Bronchial epithelial cell (primary cell): Measurements from ENCODE around the gene NR6A1. TPM values are rescaled to one million over a fixed set of nuclear protein-coding genes. Genes with fewer than 3 reads are reported as not detected.

Experiments
- DNase-seq: peaks from one replicate; pipeline ENCODE4 v3.0.0-alpha.2; 2010; ENCODE audit warnings: low read depth
- FAIRE-seq: peaks from 2 replicates; lab custom pipeline; 2011; peaks lifted over from hg19 to GRCh38; lab: Jason Lieb, UNC
- H3K27me3 ChIP-seq: 2 replicates; pipeline ENCODE4 v1.5.1; 2011; ENCODE audit warnings: low read length; ENCODE audit not compliant: control insufficient read depth, insufficient read depth
- H3K36me3 ChIP-seq: 2 replicates; pipeline ENCODE4 v1.5.1; 2011; ENCODE audit warnings: low read length; ENCODE audit not compliant: control insufficient read depth, insufficient read depth
- H3K4me3 ChIP-seq: 2 replicates; pipeline ENCODE4 v1.5.1; 2011; ENCODE audit warnings: mild to moderate bottlenecking, low read depth, low read length, control low read depth
- total RNA-seq: library from RNA; depleted of rRNA; stranded (reverse); fragments of >200 nt; gene quantifications from 2 replicates; pipeline ENCODE4 v1.2.1, GENCODE V29; 2014
- TF ChIP-seq, protein P1 (sequence below): IDR thresholded peaks from 2 replicates; pipeline ENCODE4 v1.5.1; 2011; ENCODE audit warnings: mild to moderate bottlenecking, moderate library complexity, low read length, control low read depth, inconsistent platforms; ENCODE audit not compliant: insufficient read depth, severe bottlenecking

NR6A1 gene
- total RNA-seq, 1 donor from 2014 or later = 2.9 TPM

DNA sequence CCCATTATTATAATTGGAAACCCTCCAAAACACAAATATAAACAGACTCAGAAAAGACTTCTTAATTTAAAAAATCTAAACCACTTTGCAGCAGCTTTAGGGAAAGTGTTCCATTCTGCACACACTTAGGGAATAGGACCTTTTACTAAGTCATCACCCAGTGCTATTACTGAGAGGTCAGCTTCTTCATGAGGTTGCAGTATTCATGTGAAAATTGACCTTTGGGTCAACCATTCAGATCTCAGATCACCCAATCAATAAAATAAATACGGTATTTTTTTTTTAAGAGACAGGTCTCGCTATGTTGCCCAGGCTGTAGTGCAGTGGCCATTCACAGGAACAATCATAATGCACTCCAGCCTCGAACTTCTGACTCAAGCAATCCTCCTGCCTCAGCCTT lies 21.8 kb downstream of the NR6A1 start:
- FAIRE-seq = no peak
- TF ChIP-seq, protein P1, sequence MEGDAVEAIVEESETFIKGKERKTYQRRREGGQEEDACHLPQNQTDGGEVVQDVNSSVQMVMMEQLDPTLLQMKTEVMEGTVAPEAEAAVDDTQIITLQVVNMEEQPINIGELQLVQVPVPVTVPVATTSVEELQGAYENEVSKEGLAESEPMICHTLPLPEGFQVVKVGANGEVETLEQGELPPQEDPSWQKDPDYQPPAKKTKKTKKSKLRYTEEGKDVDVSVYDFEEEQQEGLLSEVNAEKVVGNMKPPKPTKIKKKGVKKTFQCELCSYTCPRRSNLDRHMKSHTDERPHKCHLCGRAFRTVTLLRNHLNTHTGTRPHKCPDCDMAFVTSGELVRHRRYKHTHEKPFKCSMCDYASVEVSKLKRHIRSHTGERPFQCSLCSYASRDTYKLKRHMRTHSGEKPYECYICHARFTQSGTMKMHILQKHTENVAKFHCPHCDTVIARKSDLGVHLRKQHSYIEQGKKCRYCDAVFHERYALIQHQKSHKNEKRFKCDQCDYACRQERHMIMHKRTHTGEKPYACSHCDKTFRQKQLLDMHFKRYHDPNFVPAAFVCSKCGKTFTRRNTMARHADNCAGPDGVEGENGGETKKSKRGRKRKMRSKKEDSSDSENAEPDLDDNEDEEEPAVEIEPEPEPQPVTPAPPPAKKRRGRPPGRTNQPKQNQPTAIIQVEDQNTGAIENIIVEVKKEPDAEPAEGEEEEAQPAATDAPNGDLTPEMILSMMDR = no peak
- DNase-seq = no peak
- no peak overlapping the region for H3K4me3 ChIP-seq
- H3K36me3 ChIP-seq = no peaks in the 10 kb centered on the region
- no peaks in the 10 kb centered on the region for H3K27me3 ChIP-seq

GRCh38 chr9:124747065-124747464 lies 24.0 kb downstream of the NR6A1 start:
- DNase-seq = no peak
- no peak for FAIRE-seq
- Histone ChIP-seq H3K27me3 (no peaks in the 10 kb centered on the region), H3K4me3 (no peak overlapping the region), H3K36me3 (no peaks in the 10 kb centered on the region)
- TF ChIP-seq, protein P1 = no peak

DNA sequence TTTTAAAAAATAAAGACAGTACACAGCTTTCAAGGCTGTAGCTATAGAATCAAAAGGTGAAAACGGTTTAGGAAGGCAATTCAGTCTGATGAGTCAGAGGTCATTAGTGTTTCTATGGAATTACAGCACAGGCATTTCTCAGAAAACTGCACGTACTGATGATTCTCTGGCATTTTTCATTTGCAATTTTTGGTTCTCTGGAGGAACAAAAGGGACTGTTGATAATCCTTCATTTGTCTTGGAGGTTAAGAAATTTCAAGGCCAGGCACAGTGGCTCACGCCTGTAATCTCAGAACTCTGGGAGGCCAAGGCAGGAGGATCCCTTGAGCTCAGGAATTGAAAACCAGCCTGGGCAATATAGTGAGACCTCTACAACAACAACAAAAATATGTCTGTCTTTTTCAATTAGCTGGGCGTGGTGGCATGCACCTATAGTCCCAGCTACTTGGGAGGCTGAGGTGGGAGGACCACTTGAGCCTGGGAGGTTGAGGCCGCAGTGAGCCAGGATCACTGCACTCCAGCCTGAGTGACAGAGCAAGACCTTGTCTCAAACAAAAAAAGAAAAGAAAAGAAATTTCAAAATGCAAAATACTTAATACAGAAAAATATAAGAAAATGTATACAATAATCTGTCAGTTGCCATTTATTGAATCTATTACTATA lies 27.3 kb downstream of the NR6A1 start:
- FAIRE-seq (no peak), DNase-seq (no peak)

GRCh38 chr9:124742940-124743339 lies 28.2 kb downstream of the NR6A1 start:
- TF ChIP-seq, protein P1 = no peak
- FAIRE-seq = no peak
- Histone ChIP-seq H3K27me3 (no peaks in the 10 kb centered on the region), H3K4me3 (no peak overlapping the region), H3K36me3 (no peaks in the 10 kb centered on the region)
- no peak for DNase-seq

More for the DNA sequence above, 27.3 kb downstream of the NR6A1 start:
- no peaks in the 10 kb centered on the region for H3K27me3 ChIP-seq
- H3K4me3 ChIP-seq = no peak overlapping the region
- TF ChIP-seq, protein P1 = no peak
- no peaks in the 10 kb centered on the region for H3K36me3 ChIP-seq

DNA sequence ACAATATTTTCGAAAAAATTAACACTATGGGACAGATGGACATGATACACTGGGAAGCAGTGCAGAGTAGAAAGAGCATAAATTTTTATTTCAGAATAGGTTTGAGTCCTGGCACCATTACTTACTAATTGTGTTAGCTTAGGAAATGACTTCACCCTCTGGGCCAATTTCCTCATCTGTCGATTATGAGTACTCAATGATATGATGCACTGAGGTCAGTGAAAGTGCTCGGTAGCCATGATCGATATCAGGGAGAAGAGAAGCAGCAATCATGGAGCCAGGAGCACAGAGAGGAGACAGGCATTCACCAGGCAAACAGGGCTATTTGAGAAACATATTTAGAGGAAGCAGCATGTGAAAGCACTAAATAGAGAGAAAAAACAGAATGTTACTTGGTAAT lies 29.4 kb downstream of the NR6A1 start:
- DNase-seq = peak; percentile 43
- TF ChIP-seq, protein P1 = no peak
- FAIRE-seq = no peak
- H3K4me3 ChIP-seq = no peak overlapping the region
- no peaks in the 10 kb centered on the region for H3K36me3 ChIP-seq
- no peaks in the 10 kb centered on the region for H3K27me3 ChIP-seq

DNA sequence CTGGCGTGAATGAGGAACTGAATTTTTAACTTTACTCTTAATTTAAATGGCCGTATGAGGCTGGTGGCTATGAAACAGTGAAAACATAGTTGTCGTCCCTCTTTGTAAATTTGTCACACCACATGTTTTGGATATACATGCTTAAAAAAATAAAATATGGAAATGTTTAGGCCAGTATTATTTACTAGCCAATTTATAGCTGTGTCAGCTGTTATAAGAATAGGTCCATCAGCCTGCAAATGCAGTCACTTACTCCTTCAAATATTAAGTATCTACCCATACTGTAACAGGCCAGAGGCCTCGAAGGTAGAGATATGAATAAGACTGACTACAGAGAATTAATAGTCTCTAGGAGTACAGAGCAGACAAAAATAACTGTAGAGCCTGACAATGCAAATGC lies 30.0 kb downstream of the NR6A1 start:
- DNase-seq = no peak
- TF ChIP-seq, protein P1 = no peak
- no peak for FAIRE-seq
- H3K4me3 ChIP-seq = no peak overlapping the region
- H3K36me3 ChIP-seq = no peaks in the 10 kb centered on the region
- H3K27me3 ChIP-seq = no peaks in the 10 kb centered on the region
